GM12801 (cell line): Measurements from ENCODE around the gene NSMCE3.

Source experiments
- CTCF ChIP-seq: IDR thresholded peaks from one replicate; pipeline ENCODE4 v1.5.1; 2011; ENCODE audit warnings: control low read depth; ENCODE audit not compliant: insufficient read length; ENCODE audit errors: extremely low read depth

Gene NSMCE3

DNA sequence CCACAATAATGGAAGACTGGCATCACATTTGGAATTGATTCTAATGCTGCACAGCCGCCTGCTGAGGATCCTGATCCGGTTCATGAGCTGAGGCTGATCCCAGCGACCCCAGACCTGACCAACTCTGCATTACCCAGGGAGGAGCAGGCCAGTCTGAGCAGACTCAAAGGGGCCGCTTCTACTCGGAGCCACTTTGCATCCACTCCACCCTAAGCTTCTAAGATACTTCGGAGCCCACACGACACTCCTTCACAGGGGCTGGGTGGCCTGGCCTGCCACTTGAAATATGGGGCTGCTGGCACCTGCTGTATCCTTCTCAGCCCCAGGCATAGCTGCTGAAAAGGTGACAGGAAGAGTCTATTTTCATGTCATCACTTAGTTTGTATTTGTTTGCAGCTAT is 33.2 kb upstream of the NSMCE3 start:
- TF ChIP-seq CTCF = no peak

- no peak for TF ChIP-seq CTCF
Measured at GRCh38 chr15:29299784-29300183, 30.2 kb upstream of the NSMCE3 start.

DNA sequence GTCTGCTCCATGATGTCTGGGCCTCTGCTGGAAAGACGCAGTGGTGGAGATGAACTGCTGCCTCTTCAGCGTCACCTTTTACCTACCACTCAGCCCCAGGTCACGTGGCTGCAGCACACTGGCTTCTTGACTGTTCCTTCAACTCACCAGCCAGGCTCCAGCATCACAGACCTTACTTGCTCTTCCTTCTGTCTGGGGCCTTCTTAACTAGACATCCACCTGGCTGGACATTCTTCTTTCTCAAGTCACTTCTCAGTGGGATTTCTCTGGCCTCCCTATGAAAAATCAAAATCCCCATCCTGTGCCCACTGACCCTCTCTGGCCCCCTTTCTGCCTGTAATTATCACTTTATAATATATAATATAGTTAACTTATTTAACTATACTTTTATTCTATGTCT is 29.7 kb upstream of the NSMCE3 start:
- TF ChIP-seq CTCF = no peak

DNA sequence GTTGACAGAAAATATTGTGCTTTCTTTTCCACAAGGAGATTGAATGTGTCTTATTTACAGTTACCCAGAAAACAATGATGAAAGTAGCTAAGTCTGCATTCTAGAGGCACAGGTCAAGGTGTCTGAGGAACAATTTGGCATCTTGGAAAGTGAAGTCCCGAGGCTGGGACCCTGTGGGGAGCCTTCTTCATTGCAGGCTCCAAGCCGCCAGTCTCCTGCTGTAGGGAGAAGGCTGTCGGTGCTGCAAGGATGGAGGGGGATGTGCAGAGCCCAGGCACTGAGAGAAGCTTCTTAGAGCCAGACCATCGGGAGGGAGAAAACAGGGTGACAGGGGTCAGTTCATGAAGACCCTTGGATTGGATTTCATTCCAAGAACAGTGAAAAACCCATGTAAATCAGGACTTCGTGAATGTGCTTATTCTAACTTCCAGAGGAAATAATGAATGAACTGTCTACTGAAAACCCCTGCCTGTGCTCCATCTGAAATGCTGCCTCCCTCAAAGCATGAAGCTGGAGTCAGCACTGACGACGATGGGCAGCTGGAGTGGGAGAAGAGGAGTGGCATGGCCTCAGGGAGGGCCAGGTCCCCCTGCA is 25.2 kb upstream of the NSMCE3 start:
- TF ChIP-seq CTCF = no peak

GRCh38 chr15:29291067-29291845 is 21.6 kb upstream of the NSMCE3 start:
- no peak for TF ChIP-seq CTCF

- TF ChIP-seq CTCF = no peak
Measured at GRCh38 chr15:29289173-29289572, 19.6 kb upstream of the NSMCE3 start.

- TF ChIP-seq CTCF = no peak
Measured at GRCh38 chr15:29285386-29285785, 15.8 kb upstream of the NSMCE3 start.
